Measurements from ENCODE around the gene TXNRD3.
A peak's percentile ranks its signal among the peaks of the same experiment; 100 is the strongest.
"Not testable (repeated sequence)": the region's sequence is repeated elsewhere in the genome, so short reads cannot be mapped to it uniquely, and the experiment has no call there.

The TXNRD3 gene

DNA sequence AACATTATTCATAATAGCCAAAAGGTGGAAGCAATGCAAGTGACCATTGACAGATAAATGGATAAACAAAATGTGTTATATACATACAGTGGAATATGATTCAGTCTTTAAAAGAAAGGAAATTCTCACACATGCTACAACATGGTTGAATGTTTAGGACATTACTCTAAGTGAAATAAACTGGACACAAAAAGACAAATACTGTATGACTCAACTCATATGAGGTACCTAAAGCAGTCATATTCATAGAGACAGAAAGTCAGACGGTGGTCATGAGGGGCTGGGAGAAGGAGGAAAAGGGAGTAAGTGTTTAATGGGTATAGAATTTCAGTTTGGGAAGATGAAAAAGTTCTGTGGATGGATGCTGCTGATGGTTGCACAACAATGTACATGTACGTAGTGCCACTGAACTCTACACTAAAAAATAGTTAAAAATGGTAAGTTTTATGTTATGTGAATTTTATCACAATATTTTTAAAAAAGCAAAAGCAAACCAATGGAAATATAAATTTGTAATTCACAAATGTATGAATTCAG is 5.3 kb downstream of the TXNRD3 start:
- no peak for DNase-seq

- DNase-seq, result no peak
These were observed 8.2 kb downstream of the TXNRD3 start for GRCh38 chr3:126646674-126647073.

- DNase-seq, result no peak
These were observed 10.3 kb downstream of the TXNRD3 start for GRCh38 chr3:126644615-126645014.

GRCh38 chr3:126638790-126639189 is 16.1 kb downstream of the TXNRD3 start:
- no peak for DNase-seq

DNA sequence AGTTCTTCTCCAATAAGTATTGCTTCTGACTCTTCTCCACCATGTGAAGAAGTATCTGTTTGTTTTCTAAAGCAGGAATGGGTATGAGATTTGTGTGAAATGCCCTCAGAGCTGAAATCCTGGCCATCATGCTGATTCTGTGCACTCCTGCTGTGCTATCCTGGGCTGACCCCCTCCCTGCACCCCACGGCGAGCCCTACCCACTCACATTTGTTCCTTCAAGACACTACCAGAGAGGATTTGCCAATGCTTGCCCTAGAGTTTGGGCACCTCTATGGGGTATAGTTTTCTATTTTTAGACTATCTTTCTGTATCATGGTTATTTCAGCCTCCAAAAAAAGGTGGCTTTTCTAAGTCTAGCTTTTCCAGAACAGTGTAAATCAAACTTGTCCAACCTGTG is 18.5 kb downstream of the TXNRD3 start:
- no peak for DNase-seq

DNA sequence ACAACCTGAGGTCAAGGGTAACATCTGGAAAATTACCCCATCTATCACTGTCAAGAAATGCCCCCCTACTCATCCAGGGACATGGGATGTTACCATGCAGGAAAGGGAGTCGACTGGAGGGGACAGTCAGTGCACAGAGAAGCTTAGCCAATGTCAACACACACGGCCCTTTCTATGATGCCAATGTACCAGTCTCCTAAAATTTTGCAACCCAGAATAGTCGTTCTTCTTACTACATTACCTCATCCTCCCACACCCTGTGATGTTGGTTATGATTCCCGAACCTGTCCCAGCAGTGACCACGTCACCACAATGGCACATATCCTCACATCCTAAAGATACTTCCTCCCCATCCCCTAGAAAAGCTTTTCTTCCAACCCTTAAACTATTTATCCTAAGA is 20.1 kb downstream of the TXNRD3 start:
- no peak for DNase-seq

GRCh38 chr3:126630020-126630419 is 24.9 kb downstream of the TXNRD3 start:
- no peak for DNase-seq

GRCh38 chr3:126625735-126626134 is 29.2 kb downstream of the TXNRD3 start:
- not testable (repeated sequence) for DNase-seq

DNA sequence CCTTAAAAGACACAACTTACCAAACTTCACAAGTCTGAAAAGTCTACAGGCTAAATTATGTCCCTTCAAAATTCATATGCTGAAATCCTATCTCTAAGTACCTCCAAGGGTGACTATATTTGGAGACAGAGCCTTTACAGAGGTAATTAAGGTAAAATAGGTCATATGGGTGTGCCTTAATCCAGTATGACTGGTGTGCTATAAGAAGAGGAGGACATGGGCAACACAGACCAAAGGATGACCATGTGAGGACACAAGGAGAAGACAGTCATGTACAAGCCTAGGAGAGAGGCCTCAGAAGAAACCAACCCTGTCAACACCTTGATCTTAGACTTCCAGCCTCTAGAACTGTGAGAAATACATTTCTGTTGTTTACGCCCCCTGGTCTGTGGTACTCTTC is 32.2 kb downstream of the TXNRD3 start:
- no peak for DNase-seq

- no peak for DNase-seq
These were observed 33.1 kb downstream of the TXNRD3 start for GRCh38 chr3:126621627-126622345.

DNA sequence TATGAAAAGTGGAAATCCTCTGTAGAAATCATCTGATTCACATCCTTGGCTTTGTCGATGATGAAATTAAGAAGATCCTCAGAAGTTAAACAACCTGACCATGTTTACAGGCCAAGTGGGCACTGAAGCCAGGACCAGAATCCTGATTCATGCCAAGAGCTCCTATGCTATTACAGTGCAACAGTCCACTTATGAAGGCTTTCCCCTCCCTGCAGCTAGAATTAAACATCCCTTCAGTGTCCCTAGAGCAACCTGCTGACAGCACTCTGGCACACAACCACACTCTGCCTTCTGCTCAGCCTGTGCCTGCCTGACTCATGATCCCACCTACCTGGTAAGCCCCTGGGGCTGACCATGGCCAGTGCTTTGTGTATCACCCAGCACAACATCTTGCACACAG is 33.8 kb downstream of the TXNRD3 start:
- DNase-seq, result no peak

- no peak for DNase-seq
These were observed 34.2 kb downstream of the TXNRD3 start for GRCh38 chr3:126620738-126621137.

- no peak for DNase-seq
These were observed 36.2 kb downstream of the TXNRD3 start for GRCh38 chr3:126618760-126619159.

- no peak for DNase-seq
These were observed 36.9 kb downstream of the TXNRD3 start for GRCh38 chr3:126618021-126618420.

GRCh38 chr3:126617571-126617970 is 37.4 kb downstream of the TXNRD3 start:
- DNase-seq, result no peak

- no peak for DNase-seq
These were observed 38.0 kb downstream of the TXNRD3 start for GRCh38 chr3:126616931-126617330.

- no peak for DNase-seq
These were observed 41.3 kb downstream of the TXNRD3 start for GRCh38 chr3:126613479-126614188.

DNA sequence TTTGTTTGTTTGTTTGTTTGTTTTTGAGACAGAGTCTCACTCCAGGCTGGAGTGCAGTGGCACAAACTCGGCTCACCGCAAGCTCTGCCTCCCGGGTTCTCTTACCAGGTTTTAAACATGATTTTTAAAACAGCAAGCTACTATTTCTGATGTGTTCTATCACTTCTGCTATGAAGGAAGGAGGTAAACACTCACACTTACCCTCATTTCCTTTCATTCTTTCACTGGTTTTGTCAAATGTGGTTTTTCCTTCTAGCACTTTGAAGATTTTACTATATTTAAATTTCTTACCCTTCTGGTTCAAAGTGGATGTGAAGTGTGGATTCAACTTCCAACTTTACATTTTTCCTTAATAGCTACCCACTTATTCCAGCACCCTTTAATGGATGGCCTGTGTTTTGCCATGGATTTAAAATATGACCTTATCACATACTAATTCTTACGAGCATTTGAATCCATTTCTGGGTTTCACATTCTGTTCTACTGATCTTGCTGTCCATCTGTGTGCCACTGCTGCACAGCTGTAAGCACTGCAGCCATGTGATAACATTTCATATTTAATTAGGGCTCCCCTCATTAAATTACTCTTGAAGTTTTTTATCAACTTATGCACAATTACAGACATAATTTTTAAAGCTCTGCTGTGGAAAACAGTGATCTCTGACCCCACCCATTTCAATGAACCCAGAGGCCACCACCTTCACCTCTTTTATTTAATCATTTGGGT is 42.3 kb downstream of the TXNRD3 start:
- no peak for DNase-seq

DNA sequence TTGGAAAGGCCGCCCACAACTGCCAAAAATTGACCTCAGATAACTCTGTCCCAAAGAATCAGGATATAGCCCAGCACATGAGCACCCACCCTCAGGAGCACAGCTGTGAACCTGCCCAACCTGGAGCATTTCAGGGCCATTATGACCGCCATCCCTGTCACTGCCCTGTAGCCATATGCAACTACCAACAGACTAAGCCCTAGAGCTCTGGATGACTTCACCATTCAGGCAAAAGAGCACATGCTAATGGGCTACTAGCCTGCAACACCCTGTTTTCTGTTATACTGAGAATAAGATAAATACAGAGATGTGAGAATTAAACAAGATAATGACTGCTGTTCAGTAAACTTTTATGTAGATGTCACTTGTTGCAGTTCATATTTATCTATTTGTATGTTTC is 45.0 kb downstream of the TXNRD3 start:
- DNase-seq, result no peak

DNA sequence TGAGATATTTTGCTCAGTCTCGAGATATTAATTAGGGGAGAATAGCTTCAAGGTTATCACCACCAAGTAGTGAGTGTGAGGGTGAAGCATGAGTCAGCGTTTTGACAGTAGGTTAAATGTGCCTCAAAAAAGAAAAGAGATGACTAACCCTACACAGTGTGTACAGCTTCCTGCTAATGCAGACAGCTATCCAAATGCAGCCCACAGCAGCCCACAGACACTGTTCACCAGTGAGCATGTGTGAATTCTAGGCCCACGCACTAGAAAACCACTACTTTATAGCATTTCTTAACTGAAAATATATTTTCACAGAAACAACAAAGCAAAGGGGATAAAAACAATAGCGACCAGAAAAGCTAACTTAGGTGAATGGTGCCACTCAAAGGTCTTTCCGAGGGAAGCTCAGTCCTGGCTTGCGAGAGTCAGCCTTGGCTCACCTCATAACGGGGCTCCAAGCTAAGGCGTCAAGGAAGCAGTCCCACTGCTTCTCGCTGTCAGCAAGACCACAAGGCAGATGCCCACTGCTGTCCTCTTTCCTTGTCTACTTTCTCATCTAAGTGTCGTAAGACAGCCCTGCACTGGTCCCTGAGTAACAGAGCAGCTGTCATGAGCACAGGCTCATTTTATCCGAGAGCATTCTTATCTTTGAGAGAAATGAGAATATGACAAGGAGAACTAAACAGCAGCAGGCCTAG is 47.6 kb downstream of the TXNRD3 start:
- DNase-seq, result peak in 24 of 58 donors; percentile 3 to 54 (median 18)

GRCh38 chr3:126606001-126606400 is 48.9 kb downstream of the TXNRD3 start:
- DNase-seq, result peak in 26 of 58 donors; percentile 1 to 72 (median 24)
